ENCODE measurements around the gene SMAD6. TPM values are rescaled to one million over a fixed set of nuclear protein-coding genes. Genes with fewer than 3 reads are reported as not detected.

The SMAD6 gene
- total and polyA plus RNA-seq, 9 of the 15 experiments (the other 6 are each of a cell fraction or from before 2014, with no cell fraction given) = 0.10 to 15.5 (median 3.7) TPM

DNA sequence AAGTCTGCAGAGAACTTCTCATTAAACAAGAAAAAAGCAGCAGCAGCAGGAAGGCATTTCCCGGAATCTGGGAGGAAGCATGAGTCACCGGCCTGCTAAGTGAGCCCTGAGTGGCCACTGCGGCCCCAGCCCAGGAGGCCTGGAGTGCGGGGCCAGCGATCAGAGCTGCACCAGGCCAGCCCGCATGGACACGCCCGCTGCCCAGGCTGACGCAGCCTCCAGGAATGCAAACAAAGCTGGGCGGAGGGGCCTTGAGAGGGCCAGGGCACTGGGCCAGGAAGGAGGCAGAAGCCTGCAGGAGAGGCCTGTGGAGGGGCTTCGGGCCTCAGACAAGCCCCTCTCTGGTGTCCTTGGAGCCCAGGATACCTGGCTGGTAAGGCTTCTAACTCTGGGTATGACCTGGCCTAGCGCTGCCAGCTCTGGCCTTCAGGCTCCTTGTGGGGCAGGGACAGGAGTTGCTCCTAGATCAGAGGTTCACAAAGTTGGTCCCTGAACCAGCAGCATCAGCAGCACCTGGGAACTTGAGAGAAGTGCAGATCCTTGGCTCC is 101.2 kb downstream of the SMAD6 start (continued):
- TF ChIP-seq, protein P1, sequence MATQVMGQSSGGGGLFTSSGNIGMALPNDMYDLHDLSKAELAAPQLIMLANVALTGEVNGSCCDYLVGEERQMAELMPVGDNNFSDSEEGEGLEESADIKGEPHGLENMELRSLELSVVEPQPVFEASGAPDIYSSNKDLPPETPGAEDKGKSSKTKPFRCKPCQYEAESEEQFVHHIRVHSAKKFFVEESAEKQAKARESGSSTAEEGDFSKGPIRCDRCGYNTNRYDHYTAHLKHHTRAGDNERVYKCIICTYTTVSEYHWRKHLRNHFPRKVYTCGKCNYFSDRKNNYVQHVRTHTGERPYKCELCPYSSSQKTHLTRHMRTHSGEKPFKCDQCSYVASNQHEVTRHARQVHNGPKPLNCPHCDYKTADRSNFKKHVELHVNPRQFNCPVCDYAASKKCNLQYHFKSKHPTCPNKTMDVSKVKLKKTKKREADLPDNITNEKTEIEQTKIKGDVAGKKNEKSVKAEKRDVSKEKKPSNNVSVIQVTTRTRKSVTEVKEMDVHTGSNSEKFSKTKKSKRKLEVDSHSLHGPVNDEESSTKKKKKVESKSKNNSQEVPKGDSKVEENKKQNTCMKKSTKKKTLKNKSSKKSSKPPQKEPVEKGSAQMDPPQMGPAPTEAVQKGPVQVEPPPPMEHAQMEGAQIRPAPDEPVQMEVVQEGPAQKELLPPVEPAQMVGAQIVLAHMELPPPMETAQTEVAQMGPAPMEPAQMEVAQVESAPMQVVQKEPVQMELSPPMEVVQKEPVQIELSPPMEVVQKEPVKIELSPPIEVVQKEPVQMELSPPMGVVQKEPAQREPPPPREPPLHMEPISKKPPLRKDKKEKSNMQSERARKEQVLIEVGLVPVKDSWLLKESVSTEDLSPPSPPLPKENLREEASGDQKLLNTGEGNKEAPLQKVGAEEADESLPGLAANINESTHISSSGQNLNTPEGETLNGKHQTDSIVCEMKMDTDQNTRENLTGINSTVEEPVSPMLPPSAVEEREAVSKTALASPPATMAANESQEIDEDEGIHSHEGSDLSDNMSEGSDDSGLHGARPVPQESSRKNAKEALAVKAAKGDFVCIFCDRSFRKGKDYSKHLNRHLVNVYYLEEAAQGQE (IDR thresholded peaks at IDR 0.05; ENCODE audit: borderline replicate concordance) = peak; percentile 85
- TF ChIP-seq, protein P1 (CRISPR knock-in tag; IDR thresholded peaks at IDR 0.05; ENCODE audit: low read depth) = no peak
- TF ChIP-seq TCF3 (CRISPR knock-in tag; IDR thresholded peaks at IDR 0.05) (peak; percentile 55), MTA1 (IDR thresholded peaks at IDR 0.05; ENCODE audit: borderline replicate concordance) (peak; percentile 48; the same call in 1 of the 2 replicates), GABPB2 (CRISPR knock-in tag; conservative IDR thresholded peaks at IDR 0.05) (no peak), TEAD1 (CRISPR knock-in tag; IDR thresholded peaks at IDR 0.05) (peak; percentile 96 to 99), KLF6 (CRISPR knock-in tag; IDR thresholded peaks at IDR 0.05; ENCODE audit: borderline replicate concordance) (no peak; the same call in 1 of the 2 replicates), JUND (IDR thresholded peaks at IDR 0.05; ENCODE audit: borderline replicate concordance, low read depth, low read length) (peak; percentile 100), JUND (tag; IDR thresholded peaks at IDR 0.05; ENCODE audit: borderline replicate concordance, low read depth, low read length) (peak; percentile 98; the same call in 2 of the 3 replicates), FOXP1 (CRISPR knock-in tag; IDR thresholded peaks at IDR 0.05) (no peak), RBBP5 (IDR thresholded peaks at IDR 0.05; ENCODE audit: borderline replicate concordance, insufficient read depth, low read length, poor library complexity, severe bottlenecking) (peak; percentile 13), STAT5A (IDR thresholded peaks at IDR 0.05; ENCODE audit: borderline replicate concordance, low read length) (peak; percentile 91), ZBED1 (IDR thresholded peaks at IDR 0.05) (0 out of 2 replicates have a peak, but pooled peaks have one; percentile 25), WHSC1 (IDR thresholded peaks at IDR 0.05; ENCODE audit: low read length) (peak; percentile 29), ZFX (CRISPR knock-in tag; IDR thresholded peaks at IDR 0.05) (peak; percentile 66), CREM (IDR thresholded peaks at IDR 0.05; ENCODE audit: low read depth) (peak; percentile 71), DPF2 (IDR thresholded peaks at IDR 0.05) (peak; percentile 96)
- TF ChIP-seq, protein P2, sequence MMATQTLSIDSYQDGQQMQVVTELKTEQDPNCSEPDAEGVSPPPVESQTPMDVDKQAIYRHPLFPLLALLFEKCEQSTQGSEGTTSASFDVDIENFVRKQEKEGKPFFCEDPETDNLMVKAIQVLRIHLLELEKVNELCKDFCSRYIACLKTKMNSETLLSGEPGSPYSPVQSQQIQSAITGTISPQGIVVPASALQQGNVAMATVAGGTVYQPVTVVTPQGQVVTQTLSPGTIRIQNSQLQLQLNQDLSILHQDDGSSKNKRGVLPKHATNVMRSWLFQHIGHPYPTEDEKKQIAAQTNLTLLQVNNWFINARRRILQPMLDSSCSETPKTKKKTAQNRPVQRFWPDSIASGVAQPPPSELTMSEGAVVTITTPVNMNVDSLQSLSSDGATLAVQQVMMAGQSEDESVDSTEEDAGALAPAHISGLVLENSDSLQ (IDR thresholded peaks at IDR 0.05) = 0 out of 2 replicates have a peak, but pooled peaks have one; percentile 5
- TF ChIP-seq, protein P3, sequence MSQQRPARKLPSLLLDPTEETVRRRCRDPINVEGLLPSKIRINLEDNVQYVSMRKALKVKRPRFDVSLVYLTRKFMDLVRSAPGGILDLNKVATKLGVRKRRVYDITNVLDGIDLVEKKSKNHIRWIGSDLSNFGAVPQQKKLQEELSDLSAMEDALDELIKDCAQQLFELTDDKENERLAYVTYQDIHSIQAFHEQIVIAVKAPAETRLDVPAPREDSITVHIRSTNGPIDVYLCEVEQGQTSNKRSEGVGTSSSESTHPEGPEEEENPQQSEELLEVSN (IDR thresholded peaks at IDR 0.05; ENCODE audit: borderline replicate concordance in 1 of 2, extremely low read depth in 1 of 2, insufficient read depth in 1 of 2, insufficient read length in 1 of 2, low read depth in 1 of 2, low read length in 1 of 2, poor library complexity in 1 of 2, severe bottlenecking in 1 of 2) = peak in 1 of 2 experiments; percentile 46

Data from K562 (cell line).